Stimulated activated CD4-positive, alpha-beta T cell treated with anti-CD3 and anti-CD28 coated beads, Interleukin-4, amount 100 ng/mL, for 48 hours (primary cell): ENCODE results near the gene ANGPTL1.

ENCODE experiments used
- DNase-seq, 2 donors: peaks; one replicate each; pipeline ENCODE4 v3.0.0-alpha.2; 2020; ENCODE audit warnings: low read depth in 2 of 2

ANGPTL1 gene, protein sequence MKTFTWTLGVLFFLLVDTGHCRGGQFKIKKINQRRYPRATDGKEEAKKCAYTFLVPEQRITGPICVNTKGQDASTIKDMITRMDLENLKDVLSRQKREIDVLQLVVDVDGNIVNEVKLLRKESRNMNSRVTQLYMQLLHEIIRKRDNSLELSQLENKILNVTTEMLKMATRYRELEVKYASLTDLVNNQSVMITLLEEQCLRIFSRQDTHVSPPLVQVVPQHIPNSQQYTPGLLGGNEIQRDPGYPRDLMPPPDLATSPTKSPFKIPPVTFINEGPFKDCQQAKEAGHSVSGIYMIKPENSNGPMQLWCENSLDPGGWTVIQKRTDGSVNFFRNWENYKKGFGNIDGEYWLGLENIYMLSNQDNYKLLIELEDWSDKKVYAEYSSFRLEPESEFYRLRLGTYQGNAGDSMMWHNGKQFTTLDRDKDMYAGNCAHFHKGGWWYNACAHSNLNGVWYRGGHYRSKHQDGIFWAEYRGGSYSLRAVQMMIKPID

DNA sequence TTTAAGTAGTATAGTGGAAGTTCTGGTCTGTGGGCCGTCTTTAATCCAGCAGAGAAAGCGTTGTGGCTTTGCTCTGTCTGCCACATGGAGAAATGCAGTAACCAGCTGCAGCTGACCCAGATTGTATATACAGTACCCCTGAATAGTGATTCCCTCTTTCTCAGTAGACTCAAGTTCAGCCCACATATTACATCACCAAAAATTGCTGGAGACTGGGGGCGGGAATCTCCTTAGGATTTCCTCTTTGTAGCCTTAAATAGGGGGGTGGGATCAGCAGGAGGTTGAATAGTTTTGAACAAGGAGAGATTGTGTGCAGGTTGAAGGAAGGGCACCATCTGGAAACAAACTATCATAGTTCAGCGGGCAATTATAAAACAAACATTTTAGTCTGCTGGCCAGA is at the start of gene ANGPTL1:
ANGPTL1 (minus strand) TSS at position 134 of the 400 bp plus-strand sequence. CDS start 5,301 bp downstream, outside the sequence.
- no peak for DNase-seq

DNA sequence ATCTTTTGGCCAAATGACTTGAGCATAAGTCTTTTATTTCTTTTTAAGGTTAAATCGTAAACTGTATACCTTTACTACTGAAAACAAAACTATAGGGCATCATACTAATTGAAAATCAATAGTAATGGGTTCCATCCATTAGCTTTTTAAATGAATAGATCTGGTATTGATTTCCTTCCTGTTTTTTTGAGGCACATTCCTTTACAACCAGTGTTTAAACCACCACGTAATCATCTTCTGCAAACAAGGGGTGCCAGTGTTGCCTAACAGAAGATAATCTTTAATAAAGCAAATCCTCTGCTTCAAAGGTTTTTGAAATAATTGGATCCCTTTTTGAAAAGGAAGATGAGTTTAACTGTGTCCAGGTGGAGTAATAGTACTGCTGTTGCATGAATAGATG is 48.7 kb upstream of the ANGPTL1 start:
- DNase-seq, result no peak

DNA sequence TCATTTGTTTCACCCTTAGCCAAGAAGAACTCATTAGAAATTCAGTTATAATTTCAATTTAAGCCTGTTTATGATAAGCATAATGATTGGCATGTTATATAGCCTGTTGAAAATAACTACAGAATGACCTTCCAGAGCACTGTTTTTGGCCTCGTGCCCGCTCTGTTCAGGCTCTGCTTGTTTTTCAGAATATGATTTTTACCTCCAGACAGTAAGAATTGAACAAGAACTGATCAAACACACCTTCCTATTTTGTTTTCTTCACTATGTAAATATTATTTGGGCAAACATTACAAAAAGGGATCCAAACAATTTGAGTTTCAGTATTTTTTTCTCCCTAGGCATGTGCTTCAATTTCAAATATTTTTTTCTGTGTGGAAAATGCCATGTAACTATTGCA is 48.1 kb upstream of the ANGPTL1 start:
- no peak for DNase-seq

DNA sequence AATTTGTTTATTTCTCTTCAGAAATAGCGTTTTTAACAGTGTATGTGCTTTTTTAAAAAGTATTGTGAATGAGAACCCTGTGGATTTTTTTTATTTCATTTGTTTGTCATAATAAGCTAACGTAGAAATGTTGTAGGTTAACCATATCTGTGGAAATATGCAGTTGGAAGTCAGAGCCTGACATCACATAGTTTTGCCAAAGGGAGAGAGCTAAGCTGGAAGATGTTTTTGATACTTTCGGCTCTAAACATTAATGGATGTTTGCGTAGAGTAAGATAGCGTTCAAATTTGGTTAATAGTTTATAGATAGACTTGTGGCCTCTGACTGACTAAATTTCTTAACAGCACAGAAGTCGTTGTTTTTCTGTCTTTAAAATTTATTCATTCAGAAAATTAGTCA is 47.4 kb upstream of the ANGPTL1 start:
- no peak for DNase-seq

DNA sequence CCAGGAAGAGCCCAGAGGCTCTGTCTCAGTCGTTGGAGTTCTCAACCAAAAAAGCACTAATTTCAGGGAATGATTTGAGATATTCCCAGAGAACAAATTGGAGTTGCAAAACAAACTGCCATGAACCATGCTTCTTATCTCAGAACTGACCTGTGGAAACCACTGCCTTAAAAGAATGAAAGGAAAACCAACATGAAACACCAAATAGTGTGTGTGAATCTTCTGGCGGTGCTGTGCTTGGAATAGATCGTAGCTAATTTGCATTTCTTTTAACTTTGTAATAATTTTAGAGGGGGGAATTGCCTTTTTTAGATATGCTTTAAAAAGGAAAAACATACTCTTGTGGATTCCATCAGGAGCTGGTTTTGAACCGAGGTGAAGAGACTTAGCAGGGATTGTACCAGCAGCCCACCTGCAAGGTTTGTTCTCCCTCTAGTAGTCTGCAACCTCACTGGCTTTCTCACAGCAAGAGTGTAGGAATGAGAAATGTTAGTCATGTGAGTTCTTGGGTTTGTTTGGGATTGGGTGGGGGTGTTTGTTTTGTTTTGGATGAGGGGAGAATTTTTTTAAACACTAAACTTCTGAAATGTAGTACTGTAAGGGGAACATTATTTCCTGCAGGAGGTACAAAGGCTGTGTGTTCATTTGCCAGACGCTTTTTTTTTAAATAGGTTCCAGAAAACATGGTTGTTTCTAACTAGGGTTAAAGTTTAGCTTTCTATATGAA is 45.7 kb upstream of the ANGPTL1 start:
- no peak for DNase-seq

DNA sequence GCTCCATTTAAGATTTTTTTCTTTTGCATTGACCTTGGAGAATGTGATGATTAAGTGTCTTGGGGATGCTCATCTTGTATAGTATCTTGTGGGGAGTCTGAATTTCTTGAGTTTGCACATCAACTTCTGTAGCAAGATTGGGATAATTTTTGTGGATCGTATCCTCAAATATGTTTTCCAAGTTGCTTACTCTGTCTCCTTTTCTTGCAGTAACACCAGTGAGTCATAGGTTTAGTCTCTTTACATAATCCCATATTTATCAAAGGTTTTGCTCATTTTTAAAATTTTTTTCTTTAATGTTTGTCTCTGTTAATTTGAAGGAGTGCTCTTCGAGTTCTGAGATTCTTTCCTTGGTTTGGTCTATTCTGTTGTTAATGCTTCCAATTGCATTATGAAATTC is 41.7 kb upstream of the ANGPTL1 start:
- no peak for DNase-seq

DNA sequence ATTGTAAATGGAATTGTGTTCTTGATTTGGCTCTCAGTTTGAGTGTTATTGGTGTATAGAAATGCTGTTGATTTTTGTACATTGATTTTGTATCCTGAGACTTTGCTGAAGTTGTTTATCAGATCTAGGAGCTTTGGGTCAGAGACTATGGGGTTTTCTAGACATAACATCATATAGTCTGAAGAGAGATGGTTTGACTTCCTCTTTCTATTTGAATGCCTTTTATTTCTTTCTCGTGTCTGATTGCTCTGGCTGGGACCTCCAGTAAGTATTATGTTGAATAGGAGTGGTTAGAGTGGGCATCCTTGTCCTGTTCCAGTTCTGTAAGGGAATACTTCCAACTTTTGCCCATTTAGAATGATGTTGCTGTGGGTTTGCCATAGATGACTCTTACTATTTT is 39.1 kb upstream of the ANGPTL1 start:
- no peak for DNase-seq

DNA sequence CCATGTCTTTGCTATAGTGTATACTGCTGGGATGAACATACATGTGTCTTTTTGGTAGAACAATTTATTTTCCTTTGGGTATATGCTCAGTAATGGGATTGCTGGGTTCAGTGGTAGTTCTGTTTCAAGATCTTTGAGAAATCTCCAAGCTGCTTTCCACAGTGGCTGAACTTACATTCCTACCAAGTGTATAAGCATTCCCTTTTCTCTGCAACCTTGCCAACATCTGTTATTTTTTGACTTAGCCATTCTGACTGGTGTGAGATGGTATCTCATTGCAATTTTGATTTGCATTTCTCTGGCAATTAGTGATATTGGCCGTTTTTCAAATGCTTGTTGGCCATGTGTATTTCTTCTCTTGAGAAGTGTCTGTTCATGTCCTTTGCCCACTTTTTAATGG is 37.5 kb upstream of the ANGPTL1 start:
- no peak for DNase-seq

DNA sequence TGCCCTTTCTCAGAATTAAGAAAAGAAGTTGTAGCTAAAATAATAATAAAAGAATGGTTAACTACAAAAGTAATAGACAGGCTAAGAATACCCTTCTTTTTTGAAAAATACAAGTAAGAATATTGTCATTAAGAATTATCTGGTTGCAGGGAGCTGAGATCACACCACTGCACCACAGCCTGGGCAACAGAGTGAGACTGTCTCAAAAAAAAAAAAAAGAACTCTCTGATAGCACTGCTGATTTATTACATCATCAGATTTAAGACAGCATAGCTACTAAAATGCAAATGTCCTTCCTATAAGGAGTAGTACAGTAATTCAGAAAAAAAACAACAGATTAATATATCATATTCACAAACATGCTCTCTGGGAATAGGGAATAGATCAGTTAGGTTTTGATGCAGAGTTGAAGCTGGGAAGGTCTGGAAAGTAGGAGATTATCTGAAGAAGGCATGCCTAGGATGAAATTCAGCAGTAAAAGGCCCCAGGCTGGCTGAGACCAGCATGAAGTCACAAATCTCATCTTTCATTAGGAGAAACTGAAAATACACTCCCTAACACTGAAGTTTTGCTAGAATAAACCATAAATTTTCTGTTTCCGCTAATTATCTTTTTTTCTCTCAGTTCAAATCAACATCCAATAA is 30.7 kb upstream of the ANGPTL1 start:
- DNase-seq, result no peak

DNA sequence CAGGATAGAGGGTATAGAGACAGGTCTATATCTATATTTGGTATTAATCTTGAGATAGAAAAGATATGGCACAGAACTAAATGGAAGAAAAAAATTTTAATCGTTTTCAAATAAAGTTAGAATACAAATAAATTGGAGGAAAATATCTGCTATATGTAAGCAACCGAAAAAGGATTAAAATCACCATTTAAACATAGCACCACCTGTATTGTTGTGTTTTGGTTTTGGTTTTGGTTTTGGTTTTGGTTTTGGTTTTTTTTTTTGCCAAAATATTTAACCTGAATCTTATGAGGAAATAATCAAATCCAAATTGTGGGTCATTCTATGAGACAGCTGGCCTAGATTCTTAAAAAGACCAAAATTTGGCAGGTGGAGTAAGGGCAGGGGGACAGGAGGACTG is 28.5 kb upstream of the ANGPTL1 start:
- no peak for DNase-seq

DNA sequence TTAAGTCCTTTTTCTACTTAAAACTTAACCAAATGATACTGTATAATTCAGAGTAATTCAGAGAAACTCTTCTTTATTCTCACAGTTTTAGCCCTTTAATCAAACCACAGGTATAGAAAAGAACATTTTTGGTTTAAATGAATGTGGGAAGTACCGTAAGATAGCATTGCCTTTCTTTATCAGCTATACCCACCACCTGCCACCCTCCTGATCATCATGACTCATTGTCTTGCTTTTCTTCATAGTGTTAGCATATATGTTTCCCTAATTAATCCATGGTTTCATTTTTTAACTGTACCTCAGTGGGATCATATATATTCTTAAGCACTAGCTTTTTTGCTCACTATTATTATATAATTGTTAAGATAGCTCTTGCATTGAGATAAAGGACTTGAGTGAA is 27.5 kb upstream of the ANGPTL1 start:
- no peak for DNase-seq

DNA sequence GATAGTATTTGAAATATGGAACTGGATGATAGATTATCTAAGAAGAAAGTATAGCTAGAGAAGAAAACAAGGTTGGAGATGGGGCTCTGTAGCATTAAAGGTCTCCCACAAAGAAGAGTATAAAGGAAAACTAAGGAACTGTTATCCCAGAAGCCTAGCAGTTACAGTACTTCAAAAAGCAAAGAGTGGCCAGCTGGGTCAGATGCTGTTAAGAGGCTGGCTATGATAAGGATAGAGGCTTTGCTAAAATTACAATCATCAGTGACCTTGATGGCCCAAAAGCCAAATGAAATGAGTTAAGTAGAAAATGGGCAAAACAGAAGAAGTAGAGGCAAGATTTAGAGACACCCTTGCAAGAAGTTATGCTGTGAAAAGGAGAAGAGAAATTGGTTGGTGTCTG is 25.1 kb upstream of the ANGPTL1 start:
- no peak for DNase-seq

DNA sequence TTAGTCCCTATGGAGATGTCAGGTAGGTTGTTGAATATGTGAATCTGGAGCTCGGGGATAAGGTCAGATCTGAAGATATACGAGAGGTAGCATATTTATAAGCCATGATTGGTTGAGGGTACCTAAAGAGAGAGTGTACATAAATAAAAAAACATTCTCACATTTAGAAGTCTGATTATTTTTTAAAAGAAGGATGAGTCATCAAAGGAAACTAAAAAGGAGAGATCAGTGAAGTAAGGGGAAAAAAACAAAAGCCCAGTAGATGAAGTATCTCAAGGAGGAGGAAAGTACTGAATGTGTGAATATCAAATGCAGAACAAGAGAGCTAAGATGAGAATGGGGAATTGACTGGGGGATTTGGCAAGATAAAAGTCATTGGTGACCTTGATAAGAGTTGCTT is 15.7 kb upstream of the ANGPTL1 start:
- DNase-seq, result no peak

DNA sequence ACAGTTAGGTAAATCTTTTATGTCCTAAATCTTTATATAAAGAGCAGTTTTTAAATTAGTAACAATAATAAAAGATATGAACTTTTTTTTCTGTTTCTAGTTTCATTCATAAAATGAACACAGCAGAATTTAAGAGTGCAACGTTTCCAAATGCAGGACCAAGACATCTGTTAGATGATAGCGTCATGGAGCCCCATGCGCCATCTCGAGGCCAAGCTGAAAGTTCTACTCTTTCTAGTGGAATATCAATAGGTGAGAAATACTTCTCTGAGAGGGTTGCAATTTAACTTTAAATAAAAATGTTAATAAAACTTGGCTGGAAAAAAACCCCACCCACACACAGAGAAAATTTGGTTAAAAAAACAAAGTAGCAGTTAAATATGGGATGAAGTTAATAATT is 15.0 kb upstream of the ANGPTL1 start:
- DNase-seq, result no peak

DNA sequence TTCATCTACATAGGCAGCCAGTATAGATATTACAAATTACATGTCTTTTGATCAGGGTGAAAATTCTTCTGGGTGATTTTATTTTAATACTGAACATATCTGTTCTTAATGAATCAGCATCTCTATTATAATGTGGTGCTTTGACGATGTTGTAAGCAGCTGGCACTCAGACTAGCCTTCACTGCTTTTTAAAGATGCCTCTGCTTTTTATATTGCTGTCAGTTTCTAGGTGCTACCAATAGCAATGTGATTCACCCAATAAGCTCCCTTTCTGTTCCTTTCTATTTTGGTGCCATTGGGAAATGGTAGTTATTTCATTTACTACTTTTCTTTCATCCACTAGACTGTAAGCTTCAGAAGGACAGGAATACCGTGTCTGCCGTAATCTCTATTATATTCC is 11.1 kb upstream of the ANGPTL1 start:
- no peak for DNase-seq

DNA sequence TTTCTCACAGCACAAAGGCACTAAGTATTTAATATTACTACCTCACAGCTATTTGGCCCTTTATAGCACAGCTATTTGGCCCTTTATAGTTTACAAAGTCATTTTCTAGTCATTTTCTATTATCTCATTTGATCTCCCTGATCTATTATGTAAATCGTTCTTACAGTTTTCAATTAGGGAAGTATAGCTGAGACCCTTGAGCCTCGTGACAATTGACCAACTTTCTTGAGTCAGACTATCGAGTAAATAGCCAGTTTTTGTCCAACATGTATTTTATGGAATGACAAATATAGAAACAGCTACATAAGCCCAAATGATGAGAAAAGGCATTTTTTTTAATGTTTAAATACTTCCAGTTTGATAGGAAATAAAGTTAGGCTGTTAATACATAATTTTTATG is 7.0 kb upstream of the ANGPTL1 start:
- no peak for DNase-seq

DNA sequence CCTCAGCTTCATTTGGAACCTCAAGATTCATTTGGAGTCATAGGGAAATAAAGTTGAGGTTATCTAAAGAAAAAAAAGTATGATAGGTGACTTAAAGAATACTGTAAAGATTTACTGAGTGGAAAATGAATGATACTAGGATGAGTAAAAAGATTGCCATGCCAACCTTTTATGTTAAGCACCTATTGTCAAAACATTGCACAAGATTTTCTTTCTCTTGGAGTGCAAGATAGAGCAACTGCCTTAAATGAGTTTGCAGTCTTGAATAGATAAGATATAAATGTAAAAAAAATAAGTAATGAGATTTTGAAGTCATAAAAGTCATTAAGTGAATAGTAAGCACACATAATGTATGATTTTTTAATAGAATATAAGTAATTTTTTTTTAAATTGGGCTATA is 5.1 kb upstream of the ANGPTL1 start:
- no peak for DNase-seq

DNA sequence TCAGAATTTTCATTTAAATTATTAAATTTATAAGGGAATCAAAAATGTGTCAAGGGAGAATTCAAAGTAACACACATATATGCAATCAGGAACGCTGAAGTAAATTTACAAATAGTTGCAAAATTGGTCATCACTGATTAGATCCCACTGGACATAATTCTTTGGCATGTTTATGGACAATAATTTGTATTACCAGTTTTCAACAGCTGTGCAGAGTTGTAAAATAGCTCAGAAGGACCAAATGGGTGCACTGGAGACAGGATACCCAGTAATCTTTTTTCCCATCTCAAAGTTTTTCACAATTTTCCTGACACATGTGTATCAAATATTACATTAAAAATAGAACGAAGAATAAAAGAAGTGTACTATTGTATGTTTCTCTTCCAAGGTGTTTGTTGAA is 4.1 kb upstream of the ANGPTL1 start:
- DNase-seq, result no peak

DNA sequence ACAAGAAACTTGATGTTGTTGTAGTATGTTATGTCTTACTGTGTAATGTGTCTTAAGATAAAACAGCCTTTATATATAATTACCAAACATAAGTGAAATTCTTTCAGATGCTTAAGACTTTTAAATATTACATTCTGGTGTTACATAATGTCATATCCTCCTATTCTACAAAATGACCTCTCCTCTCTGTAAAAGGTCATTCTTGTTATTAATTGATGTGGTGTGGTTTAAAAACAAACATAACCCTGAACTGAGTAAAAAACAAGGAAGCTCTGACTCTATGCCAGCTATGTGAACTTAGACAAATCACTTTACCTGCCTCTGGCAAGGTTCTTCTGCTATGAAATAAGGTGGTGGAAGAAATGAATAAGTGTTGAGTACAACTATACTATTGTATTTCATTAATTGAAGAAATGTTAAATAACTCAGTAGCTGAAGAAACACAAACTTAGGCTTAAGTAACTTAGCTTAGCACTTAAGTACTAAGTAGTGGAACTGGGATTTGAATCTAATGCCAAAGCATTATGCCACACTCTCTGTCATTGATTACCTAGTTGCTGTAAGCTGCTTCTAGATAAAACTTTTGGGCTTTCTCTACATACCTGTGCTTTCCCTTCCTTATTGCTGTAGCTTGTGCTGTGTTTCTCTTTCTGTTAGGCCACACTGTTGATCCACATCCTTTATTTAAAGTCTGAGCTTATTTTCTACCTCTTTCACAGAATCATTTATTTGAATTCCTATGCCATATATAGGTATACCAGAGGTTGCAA is 859 bp upstream of the ANGPTL1 start:
- no peak for DNase-seq

DNA sequence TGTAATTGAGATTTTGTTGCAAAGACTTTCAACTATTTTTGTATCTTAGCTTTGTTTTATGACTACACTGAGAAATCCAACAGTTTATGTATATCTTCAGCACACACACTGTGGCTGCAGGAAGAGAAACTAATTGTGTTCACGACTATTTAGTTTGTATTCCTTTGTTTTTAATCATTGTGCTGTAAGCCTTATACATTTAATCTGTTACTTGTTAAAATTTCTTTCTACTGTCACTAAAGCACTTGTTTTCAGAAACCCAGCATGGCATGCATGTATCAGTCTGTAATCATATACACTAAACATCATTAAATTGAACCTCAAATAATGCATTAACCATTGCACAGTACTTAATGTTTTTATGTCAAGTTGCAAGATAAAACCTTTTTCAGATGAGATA is 656 bp downstream of the ANGPTL1 start:
- DNase-seq, result no peak

DNA sequence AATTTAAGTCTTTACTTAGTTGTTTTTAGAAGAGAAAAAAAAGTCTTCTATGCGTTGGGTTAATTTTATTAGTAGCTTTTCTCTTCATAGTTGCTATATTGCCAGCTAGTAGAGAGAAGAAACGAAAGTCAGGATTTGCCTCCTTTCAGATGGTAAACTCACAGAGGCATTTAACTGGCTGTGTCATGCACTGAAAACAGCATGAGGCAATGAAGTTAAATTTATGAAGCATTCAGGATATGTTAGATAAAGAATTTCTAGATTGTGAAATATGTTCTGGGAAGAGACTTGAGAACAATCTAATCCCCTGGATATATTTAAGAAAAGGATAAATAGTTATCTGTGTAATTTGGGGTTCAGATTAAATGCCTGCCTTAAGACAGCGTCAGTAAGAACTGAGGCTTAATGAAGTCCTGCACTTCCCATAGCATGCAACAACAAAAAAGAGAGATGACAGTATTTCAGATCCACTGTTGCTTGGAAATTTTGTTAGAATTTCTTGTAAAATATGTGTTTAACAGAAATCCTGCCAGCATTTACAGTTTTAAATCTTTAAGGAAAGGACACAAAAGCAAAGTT is 1.7 kb downstream of the ANGPTL1 start:
- no peak for DNase-seq

DNA sequence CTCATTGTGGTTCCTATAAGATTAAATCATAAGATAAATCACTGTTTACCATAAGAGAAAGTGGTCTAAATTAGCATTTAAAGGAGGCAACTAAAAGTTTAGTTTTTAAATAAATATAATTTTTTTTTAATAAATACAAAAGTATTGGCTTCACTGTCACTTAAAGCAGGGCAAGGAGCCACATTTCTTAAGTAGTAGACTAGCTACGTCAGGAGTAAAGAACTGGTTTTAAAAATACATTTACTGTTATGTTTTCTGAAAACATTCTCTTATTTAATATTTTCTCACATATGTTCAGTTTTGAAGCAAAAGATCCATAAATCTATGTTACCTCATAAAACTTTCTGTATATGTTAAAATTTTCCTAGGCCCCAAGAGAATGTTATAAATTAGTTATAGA is 2.2 kb downstream of the ANGPTL1 start:
- DNase-seq, result no peak
